ENCODE measurements around the gene OR1F1. TPM values are rescaled to one million over a fixed set of nuclear protein-coding genes. Genes with fewer than 3 reads are reported as not detected.
"Not testable (repeated sequence)": the region's sequence is repeated elsewhere in the genome, so short reads cannot be mapped to it uniquely, and the experiment has no call there.

The OR1F1 gene
- total and polyA plus RNA-seq, 2 donors (not counting 1 experiment from before 2014, with no cell fraction given) = not detected

DNA sequence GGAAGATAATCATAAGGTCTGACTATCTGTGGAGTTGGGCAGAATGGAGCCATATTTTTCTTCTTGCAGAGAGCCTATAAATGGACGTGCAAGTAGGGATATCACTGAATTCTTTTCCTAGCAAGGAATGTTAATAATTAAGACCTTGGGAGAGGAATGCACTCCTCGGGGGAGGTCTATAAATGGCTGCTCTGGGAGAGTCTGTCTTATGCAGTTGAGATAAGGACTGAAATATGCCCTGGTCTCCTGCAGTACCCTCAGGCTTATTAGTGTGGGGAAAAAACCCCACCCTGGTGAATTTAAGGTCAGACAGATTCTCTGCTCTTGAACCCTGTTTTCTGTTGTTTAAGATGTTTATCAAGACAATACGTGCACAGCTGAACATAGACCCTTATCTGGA lies 17.9 kb downstream of the OR1F1 start:
- H3K4me3 Mint-ChIP-seq; ATAC-seq (ENCODE audit: low read depth): not testable (repeated sequence)
- peaks cover 11% of the 10 kb centered on the region for H3K9me3 Mint-ChIP-seq (ENCODE audit: insufficient read depth)

GRCh38 chr16:3207086-3207953 lies 19.3 kb downstream of the OR1F1 start:
- ATAC-seq (ENCODE audit: low read depth) (no peak), DNase-seq (no peak)
- Histone ChIP-seq H3K36me3 (replicated peaks in 1 of 2; ENCODE audit: control extremely low read depth in 1 of 2, control insufficient read depth in 1 of 2, extremely low read depth in 1 of 2, insufficient read depth in 2 of 2, low read length in 1 of 2) (no peaks in the 10 kb centered on the region), H4K20me1 (ENCODE audit: control insufficient read depth, insufficient read depth, low read length, poor library complexity, severe bottlenecking) (no peaks in the 10 kb centered on the region), H3K4me3 (ENCODE audit: control extremely low read depth in 1 of 5, extremely low read depth in 1 of 5, insufficient read depth in 1 of 5, low read depth in 2 of 5, low read length in 4 of 5) (no peak overlapping the region), H2AFZ (ENCODE audit: insufficient read depth, low read depth, low read length, poor library complexity, severe bottlenecking) (no peak overlapping the region), H3K27ac (ENCODE audit: low read length in 2 of 2) (no peak overlapping the region), H3K9ac (ENCODE audit: low read length) (no peak overlapping the region), H3K79me2 (ENCODE audit: control insufficient read depth, insufficient read depth, low read length) (no peaks in the 10 kb centered on the region), H3K4me2 (replicated peaks; ENCODE audit: low read depth, low read length, poor library complexity, severe bottlenecking) (no peak overlapping the region), H3K27me3 (replicated peaks in 1 of 4; ENCODE audit: control extremely low read depth in 1 of 4, control insufficient read depth in 3 of 4, insufficient read depth in 4 of 4, low read length in 3 of 4) (peaks cover 0 to 25% (median 0%) of the 10 kb centered on the region in 4 experiments), H3K9me3 (ENCODE audit: control extremely low read depth in 1 of 3, control insufficient read depth in 2 of 3, insufficient read depth in 1 of 3, low read length in 2 of 3) (peaks cover 0 to 39% (median 14%) of the 10 kb centered on the region in 3 donors), H3K4me1 (ENCODE audit: control insufficient read depth in 2 of 2, insufficient read depth in 2 of 2, low read length in 2 of 2) (no peaks in the 10 kb centered on the region)
- ChIA-PET CTCF (interaction anchor here (0.6 to 0.7 kb wide), 3 partner anchors 23 to 157 kb away, joined by 3 to 5 read pairs (median 4); no protein-coding TSS in a partner anchor), POLR2A (no interaction called here)
- H3K27ac Mint-ChIP-seq = no peak overlapping the region
- H3K4me3 Mint-ChIP-seq = no peak overlapping the region
- TF ChIP-seq, protein P1, sequence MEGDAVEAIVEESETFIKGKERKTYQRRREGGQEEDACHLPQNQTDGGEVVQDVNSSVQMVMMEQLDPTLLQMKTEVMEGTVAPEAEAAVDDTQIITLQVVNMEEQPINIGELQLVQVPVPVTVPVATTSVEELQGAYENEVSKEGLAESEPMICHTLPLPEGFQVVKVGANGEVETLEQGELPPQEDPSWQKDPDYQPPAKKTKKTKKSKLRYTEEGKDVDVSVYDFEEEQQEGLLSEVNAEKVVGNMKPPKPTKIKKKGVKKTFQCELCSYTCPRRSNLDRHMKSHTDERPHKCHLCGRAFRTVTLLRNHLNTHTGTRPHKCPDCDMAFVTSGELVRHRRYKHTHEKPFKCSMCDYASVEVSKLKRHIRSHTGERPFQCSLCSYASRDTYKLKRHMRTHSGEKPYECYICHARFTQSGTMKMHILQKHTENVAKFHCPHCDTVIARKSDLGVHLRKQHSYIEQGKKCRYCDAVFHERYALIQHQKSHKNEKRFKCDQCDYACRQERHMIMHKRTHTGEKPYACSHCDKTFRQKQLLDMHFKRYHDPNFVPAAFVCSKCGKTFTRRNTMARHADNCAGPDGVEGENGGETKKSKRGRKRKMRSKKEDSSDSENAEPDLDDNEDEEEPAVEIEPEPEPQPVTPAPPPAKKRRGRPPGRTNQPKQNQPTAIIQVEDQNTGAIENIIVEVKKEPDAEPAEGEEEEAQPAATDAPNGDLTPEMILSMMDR (IDR thresholded peaks at IDR 0.05) = no peak
- TF ChIP-seq EZH2 (IDR thresholded peaks at IDR 0.05; ENCODE audit: borderline replicate concordance, insufficient read depth, low read depth, low read length, poor library complexity, severe bottlenecking) = no peak
- peaks cover 11% of the 10 kb centered on the region for H3K9me3 Mint-ChIP-seq (ENCODE audit: insufficient read depth)
- no peaks in the 10 kb centered on the region for H3K4me1 Mint-ChIP-seq
- peaks cover 41% of the 10 kb centered on the region for H3K27me3 Mint-ChIP-seq
- intact Hi-C loops (cut with micrococcal nuclease) = no loop called here
- 72% methylated on average over 10 of the region's 19 CpGs for WGBS (ENCODE audit: insufficient coverage)

More for the DNA sequence above, 17.9 kb downstream of the OR1F1 start:
- H3K4me3 ChIP-seq (ENCODE audit: control extremely low read depth in 1 of 5, extremely low read depth in 1 of 5, insufficient read depth in 1 of 5, low read depth in 2 of 5, low read length in 4 of 5); H4K20me1 ChIP-seq (ENCODE audit: control insufficient read depth, insufficient read depth, low read length, poor library complexity, severe bottlenecking); DNase-seq; POLR2A ChIA-PET; H3K36me3 ChIP-seq (replicated peaks in 1 of 2; ENCODE audit: control extremely low read depth in 1 of 2, control insufficient read depth in 1 of 2, extremely low read depth in 1 of 2, insufficient read depth in 2 of 2, low read length in 1 of 2); H3K9ac ChIP-seq (ENCODE audit: low read length); H3K27ac ChIP-seq (ENCODE audit: low read length in 2 of 2); H2AFZ ChIP-seq (ENCODE audit: insufficient read depth, low read depth, low read length, poor library complexity, severe bottlenecking); H3K4me1 Mint-ChIP-seq; H3K27ac Mint-ChIP-seq; H3K4me1 ChIP-seq (ENCODE audit: control insufficient read depth in 2 of 2, insufficient read depth in 2 of 2, low read length in 2 of 2); H3K4me2 ChIP-seq (replicated peaks; ENCODE audit: low read depth, low read length, poor library complexity, severe bottlenecking); CTCF ChIA-PET; intact Hi-C loops (cut with micrococcal nuclease); H3K79me2 ChIP-seq (ENCODE audit: control insufficient read depth, insufficient read depth, low read length): not testable (repeated sequence)
- H3K9me3 ChIP-seq (ENCODE audit: control extremely low read depth in 1 of 3, control insufficient read depth in 2 of 3, insufficient read depth in 1 of 3, low read length in 2 of 3) = peaks cover 0 to 39% (median 14%) of the 10 kb centered on the region in 3 donors
- peaks cover 0 to 28% (median 2%) of the 10 kb centered on the region in 4 experiments for H3K27me3 ChIP-seq (replicated peaks in 1 of 4; ENCODE audit: control extremely low read depth in 1 of 4, control insufficient read depth in 3 of 4, insufficient read depth in 4 of 4, low read length in 3 of 4)
- 50% methylated on average over 1 of the region's 3 CpGs for WGBS (ENCODE audit: insufficient coverage)
- H3K27me3 Mint-ChIP-seq = peaks cover 41% of the 10 kb centered on the region
